B cell (primary cell): ENCODE measurements around the gene IL17REL. TPM values are rescaled to one million over a fixed set of nuclear protein-coding genes. Genes with fewer than 3 reads are reported as not detected.

Source experiments
- ATAC-seq: fragments of 200-7000 bp; cut with Tn5 transposase; one replicate; pipeline ENCODE4 v1.10.0; 2021; ENCODE audit warnings: low read depth, mild to moderate bottlenecking, moderate number of reproducible peaks, moderate library complexity
- CTCF ChIA-PET: fragments of 350-600 bp; sonication (Branson Sonifier 250); formaldehyde crosslinking; loops from one replicate; lab custom pipeline; 2021; ENCODE audit warnings: antibody characterized with exemption, inconsistent platforms; lab: Charles Lee
- POLR2A ChIA-PET: fragments of 350-600 bp; sonication (Branson Sonifier 250); formaldehyde crosslinking; loops from one replicate; lab custom pipeline; 2021; ENCODE audit warnings: antibody characterized with exemption; lab: Charles Lee
- DNase-seq: peaks from one replicate; pipeline ENCODE4 v3.0.0; 2013
- H2AFZ ChIP-seq: 2 replicates; pipeline ENCODE4 v1.6.1; 2012; ENCODE audit warnings: mild to moderate bottlenecking, low read depth, low read length; ENCODE audit not compliant: insufficient read depth, poor library complexity, severe bottlenecking
- H3K27ac ChIP-seq, 2 donors: 1 replicate in 1 of 2; 2 replicates in 1 of 2; pipeline ENCODE4 v1.5.1; 2012 to 2013; ENCODE audit warnings: low read length in 2 of 2, mild to moderate bottlenecking in 2 of 2, moderate library complexity in 1 of 2
- H3K27me3 ChIP-seq, 4 experiments: fragments of 200-600 bp in 1 of 4; sonication (generic) in 1 of 4; replicated peaks in 1 of 4; 1 replicate in 2 of 4; 2 replicates in 2 of 4; pipeline versions ENCODE4 v1.6.1 to v1.7.0; 2013 to 2016; ENCODE audit warnings: low read length in 3 of 4, mild to moderate bottlenecking in 2 of 4, mixed read lengths in 1 of 4, moderate library complexity in 1 of 4; ENCODE audit not compliant: insufficient read depth in 4 of 4, control insufficient read depth in 3 of 4; ENCODE audit errors: control extremely low read depth in 1 of 4
- H3K36me3 ChIP-seq, 2 experiments: replicated peaks in 1 of 2; 1 replicate in 1 of 2; 2 replicates in 1 of 2; pipeline versions ENCODE4 v1.6.1 to v1.7.1; 2013; ENCODE audit warnings: low read length in 1 of 2; ENCODE audit not compliant: insufficient read depth in 2 of 2, control insufficient read depth in 1 of 2; ENCODE audit errors: control extremely low read depth in 1 of 2, extremely low read depth in 1 of 2
- H3K4me1 ChIP-seq, 2 donors: fragments of 200-600 bp in 1 of 2; sonication (generic) in 1 of 2; 1 replicate in 1 of 2; 2 replicates in 1 of 2; pipeline versions ENCODE4 v1.5.1 to v1.6.1; 2013 to 2017; ENCODE audit warnings: low read length in 2 of 2; ENCODE audit not compliant: control insufficient read depth in 2 of 2, insufficient read depth in 2 of 2
- H3K4me2 ChIP-seq: replicated peaks from 2 replicates; pipeline ENCODE3; 2012; ENCODE audit warnings: mild to moderate bottlenecking, low read depth, low read length; ENCODE audit not compliant: poor library complexity, severe bottlenecking
- H3K4me3 ChIP-seq, 5 experiments: fragments of 200-600 bp in 1 of 5; sonication (generic) in 1 of 5; 1 replicate in 3 of 5; 2 replicates in 2 of 5; pipeline versions ENCODE4 v1.5.1 to v1.7.0; 2011 to 2016; ENCODE audit warnings: low read length in 4 of 5, mild to moderate bottlenecking in 4 of 5, low read depth in 2 of 5, control low read depth in 1 of 5, moderate library complexity in 1 of 5; ENCODE audit not compliant: insufficient read depth in 1 of 5; ENCODE audit errors: control extremely low read depth in 1 of 5, extremely low read depth in 1 of 5
- H3K79me2 ChIP-seq: fragments of 200-600 bp; sonication (generic); one replicate; pipeline ENCODE4 v1.6.0; 2016; ENCODE audit warnings: low read length; ENCODE audit not compliant: control insufficient read depth, insufficient read depth
- H3K9ac ChIP-seq: fragments of 200-600 bp; sonication (generic); 2 replicates; pipeline ENCODE4 v1.6.1; 2017; ENCODE audit warnings: mild to moderate bottlenecking, low read length, moderate library complexity
- H3K9me3 ChIP-seq, 3 donors: one replicate each; pipeline versions ENCODE4 v1.6.1 to v1.7.1; 2013; ENCODE audit warnings: low read length in 2 of 3; ENCODE audit not compliant: control insufficient read depth in 2 of 3, insufficient read depth in 1 of 3; ENCODE audit errors: control extremely low read depth in 1 of 3
- H4K20me1 ChIP-seq: 2 replicates; pipeline ENCODE4 v1.6.0; 2012; ENCODE audit warnings: mild to moderate bottlenecking, low read length; ENCODE audit not compliant: insufficient read depth, control insufficient read depth, poor library complexity, severe bottlenecking
- H3K27ac Mint-ChIP-seq: one replicate; pipeline ENCODE4 v1.8.0; 2021; ENCODE audit warnings: mixed read lengths
- H3K27me3 Mint-ChIP-seq: one replicate; pipeline ENCODE4 v1.8.0; 2021; ENCODE audit warnings: mixed read lengths
- H3K4me1 Mint-ChIP-seq: one replicate; pipeline ENCODE4 v1.8.0; 2021; ENCODE audit warnings: mixed read lengths
- H3K4me3 Mint-ChIP-seq: one replicate; pipeline ENCODE4 v1.8.0; 2021; ENCODE audit warnings: mixed read lengths
- H3K9me3 Mint-ChIP-seq: one replicate; pipeline ENCODE4 v1.8.0; 2022; ENCODE audit warnings: mixed read lengths; ENCODE audit not compliant: insufficient read depth
- EZH2 ChIP-seq: IDR thresholded peaks from 2 replicates; pipeline ENCODE4 v1.6.1; 2012; ENCODE audit warnings: borderline replicate concordance, low read depth, mild to moderate bottlenecking, moderate library complexity, low read length; ENCODE audit not compliant: insufficient read depth, poor library complexity, severe bottlenecking
- WGBS: methylation state at CpG from one replicate; pipeline ENCODE4 v1.1.5; 2013; ENCODE audit warnings: missing lambda C conversion rate; ENCODE audit not compliant: insufficient coverage; 5-methylcytosine and 5-hydroxymethylcytosine counted together
- intact Hi-C: fragments of 100-400 bp; cut with micrococcal nuclease; formaldehyde crosslinking; loops from one replicate; pipeline ENCODE4 v1.10.0; 2022
- polyA plus RNA-seq: library from polyadenylated mRNA; depleted of rRNA; stranded (reverse); fragments of >200 nt; gene quantifications from 2 replicates; pipeline ENCODE4 v1.2.3, GENCODE V29; 2012
- total RNA-seq, 2 donors: library from RNA; stranded (reverse); fragments of 120-200 nt in 1 of 2; gene quantifications; 1 replicate in 1 of 2; 2 replicates in 1 of 2; pipeline versions ENCODE4 v1.2.3 to v1.2.4, GENCODE V29; 2013 to 2022
- TF ChIP-seq, protein P1 (sequence below): fragments of 200-600 bp; IDR thresholded peaks from one replicate; pipeline ENCODE4 v1.8.0; 2022; ENCODE audit warnings: antibody characterized with exemption, mild to moderate bottlenecking

IL17REL gene
- total and polyA plus RNA-seq, 2 donors (not counting 1 experiment from before 2014, with no cell fraction given) = 0.09 to 0.10 TPM

DNA sequence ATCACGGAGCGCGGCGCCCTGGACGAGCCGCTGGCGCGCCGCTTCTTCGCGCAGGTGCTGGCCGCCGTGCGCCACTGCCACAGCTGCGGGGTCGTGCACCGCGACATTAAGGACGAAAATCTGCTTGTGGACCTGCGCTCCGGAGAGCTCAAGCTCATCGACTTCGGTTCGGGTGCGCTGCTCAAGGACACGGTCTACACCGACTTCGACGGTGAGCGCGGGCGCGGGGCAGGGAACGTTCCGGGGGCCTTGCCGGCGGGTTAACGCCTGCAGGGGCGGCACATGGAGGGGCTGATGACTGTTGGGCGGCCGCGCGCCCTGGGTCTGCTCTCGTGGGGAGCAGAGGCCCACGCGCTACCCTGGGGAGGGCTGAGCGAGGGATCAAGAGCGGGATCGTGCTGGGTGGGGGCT lies 51.0 kb downstream of the IL17REL start:
- Histone ChIP-seq H3K9ac (peak overlapping the region; percentile 86), H3K79me2 (peaks cover 27% of the 10 kb centered on the region), H3K27ac (peak overlapping the region; percentile 85 to 94), H3K9me3 (no peaks in the 10 kb centered on the region), H3K4me2 (peak overlapping the region; percentile 100), H3K4me3 (peak overlapping the region; percentile 65 to 88 (median 77)), H3K27me3 (no peaks in the 10 kb centered on the region), H3K4me1 (peaks cover 35 to 49% of the 10 kb centered on the region in 2 donors), H3K36me3 (peaks cover 0 to 27% of the 10 kb centered on the region in 2 experiments), H4K20me1 (peaks cover 56% of the 10 kb centered on the region), H2AFZ (no peak overlapping the region)
- no peaks in the 10 kb centered on the region for H3K9me3 Mint-ChIP-seq
- H3K4me3 Mint-ChIP-seq = peak overlapping the region; percentile 91
- H3K27me3 Mint-ChIP-seq = no peaks in the 10 kb centered on the region
- WGBS = under 1% methylated on average over 49 of the region's 49 CpGs
- intact Hi-C loops = loop anchor here (2.0 kb wide), 2 partner anchors 15 to 229 kb away; no protein-coding TSS in a partner anchor
- peak overlapping the region; percentile 91 for H3K27ac Mint-ChIP-seq
- POLR2A ChIA-PET = interaction anchor here (0.8 to 5.7 kb wide), 15 partner anchors 9 to 231 kb away, joined by 3 to 94 read pairs (median 6); no protein-coding TSS in a partner anchor
- TF ChIP-seq EZH2 = no peak
- TF ChIP-seq, protein P1, sequence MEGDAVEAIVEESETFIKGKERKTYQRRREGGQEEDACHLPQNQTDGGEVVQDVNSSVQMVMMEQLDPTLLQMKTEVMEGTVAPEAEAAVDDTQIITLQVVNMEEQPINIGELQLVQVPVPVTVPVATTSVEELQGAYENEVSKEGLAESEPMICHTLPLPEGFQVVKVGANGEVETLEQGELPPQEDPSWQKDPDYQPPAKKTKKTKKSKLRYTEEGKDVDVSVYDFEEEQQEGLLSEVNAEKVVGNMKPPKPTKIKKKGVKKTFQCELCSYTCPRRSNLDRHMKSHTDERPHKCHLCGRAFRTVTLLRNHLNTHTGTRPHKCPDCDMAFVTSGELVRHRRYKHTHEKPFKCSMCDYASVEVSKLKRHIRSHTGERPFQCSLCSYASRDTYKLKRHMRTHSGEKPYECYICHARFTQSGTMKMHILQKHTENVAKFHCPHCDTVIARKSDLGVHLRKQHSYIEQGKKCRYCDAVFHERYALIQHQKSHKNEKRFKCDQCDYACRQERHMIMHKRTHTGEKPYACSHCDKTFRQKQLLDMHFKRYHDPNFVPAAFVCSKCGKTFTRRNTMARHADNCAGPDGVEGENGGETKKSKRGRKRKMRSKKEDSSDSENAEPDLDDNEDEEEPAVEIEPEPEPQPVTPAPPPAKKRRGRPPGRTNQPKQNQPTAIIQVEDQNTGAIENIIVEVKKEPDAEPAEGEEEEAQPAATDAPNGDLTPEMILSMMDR = no peak
- H3K4me1 Mint-ChIP-seq = peaks cover 51% of the 10 kb centered on the region
- no peak for ATAC-seq
- CTCF ChIA-PET = interaction anchor here (1.0 to 5.9 kb wide), 6 partner anchors 15 to 36 kb away, joined by 4 to 60 read pairs (median 7); no protein-coding TSS in a partner anchor
- no peak for DNase-seq

DNA sequence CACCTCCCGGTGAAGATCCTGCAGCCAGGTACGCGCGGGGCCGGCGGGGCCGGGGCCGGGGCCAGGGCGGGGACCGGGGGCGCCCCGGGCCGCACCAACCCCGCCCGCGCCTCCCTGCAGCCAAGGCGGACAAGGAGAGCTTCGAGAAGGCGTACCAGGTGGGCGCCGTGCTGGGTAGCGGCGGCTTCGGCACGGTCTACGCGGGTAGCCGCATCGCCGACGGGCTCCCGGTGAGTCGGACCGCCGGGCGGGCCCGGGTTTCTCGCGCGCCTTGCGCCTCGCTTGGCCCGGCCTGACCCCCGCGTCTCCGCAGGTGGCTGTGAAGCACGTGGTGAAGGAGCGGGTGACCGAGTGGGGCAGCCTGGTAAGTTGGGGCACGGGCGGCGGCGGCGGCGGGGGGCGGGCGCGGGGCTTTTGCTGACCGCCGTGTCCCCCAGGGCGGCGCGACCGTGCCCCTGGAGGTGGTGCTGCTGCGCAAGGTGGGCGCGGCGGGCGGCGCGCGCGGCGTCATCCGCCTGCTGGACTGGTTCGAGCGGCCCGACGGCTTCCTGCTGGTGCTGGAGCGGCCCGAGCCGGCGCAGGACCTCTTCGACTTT lies 51.5 kb downstream of the IL17REL start:
- peaks cover 0 to 27% of the 10 kb centered on the region in 2 experiments for H3K36me3 ChIP-seq
- DNase-seq (no peak), ATAC-seq (no peak)
- peak overlapping the region; percentile 100 for H3K4me2 ChIP-seq
- peaks cover 51% of the 10 kb centered on the region for H4K20me1 ChIP-seq
- H3K9ac ChIP-seq = peak overlapping the region; percentile 86
- ChIA-PET POLR2A (interaction anchor here (0.8 to 5.7 kb wide), 8 partner anchors 10 to 231 kb away, joined by 3 to 94 read pairs (median 12); no protein-coding TSS in a partner anchor), CTCF (interaction anchor here (1.3 to 5.9 kb wide), 5 partner anchors 15 to 32 kb away, joined by 4 to 60 read pairs (median 14); no protein-coding TSS in a partner anchor)
- H3K27ac Mint-ChIP-seq = peak overlapping the region; percentile 91
- peaks cover 46% of the 10 kb centered on the region for H3K4me1 Mint-ChIP-seq
- no peaks in the 10 kb centered on the region for H3K9me3 ChIP-seq
- intact Hi-C loops = loop anchor here (2.0 kb wide), 2 partner anchors 16 to 230 kb away; no protein-coding TSS in a partner anchor
- H3K27me3 Mint-ChIP-seq = no peaks in the 10 kb centered on the region
- peaks cover 30 to 44% of the 10 kb centered on the region in 2 donors for H3K4me1 ChIP-seq
- H3K9me3 Mint-ChIP-seq = no peaks in the 10 kb centered on the region
- no peaks in the 10 kb centered on the region for H3K27me3 ChIP-seq
- peaks cover 27% of the 10 kb centered on the region for H3K79me2 ChIP-seq
- peak overlapping the region; percentile 91 for H3K4me3 Mint-ChIP-seq
- TF ChIP-seq, protein P1 = no peak
- no peak for TF ChIP-seq EZH2
- H2AFZ ChIP-seq = no peak overlapping the region
- under 1% methylated on average over 84 of the region's 84 CpGs for WGBS
- H3K4me3 ChIP-seq = peak overlapping the region in 4 of 5 experiments; percentile 74 to 88 (median 77)
- H3K27ac ChIP-seq = peak overlapping the region; percentile 85 to 94
